ENCODE results near the gene PLA2G5.
"Not testable (repeated sequence)": the region's sequence is repeated elsewhere in the genome, so short reads cannot be mapped to it uniquely, and the experiment has no call there.

PLA2G5 gene

GRCh38 chr1:20123722-20124455 is 53.9 kb downstream of the PLA2G5 start:
- DNase-seq: no peak

GRCh38 chr1:20124456-20125057 is 54.6 kb downstream of the PLA2G5 start:
- peak; percentile 34 for DNase-seq

GRCh38 chr1:20125100-20125499 is 55.1 kb downstream of the PLA2G5 start:
- no peak for DNase-seq

- DNase-seq: no peak
These were observed 56.2 kb downstream of the PLA2G5 start for GRCh38 chr1:20126041-20126805.

GRCh38 chr1:20126806-20127440 is 56.9 kb downstream of the PLA2G5 start:
- DNase-seq: no peak

- DNase-seq: not testable (repeated sequence)
These were observed 60.5 kb downstream of the PLA2G5 start for GRCh38 chr1:20130518-20130917.

GRCh38 chr1:20134995-20135394 is 65.0 kb downstream of the PLA2G5 start:
- no peak for DNase-seq

GRCh38 chr1:20136249-20136648 is 66.3 kb downstream of the PLA2G5 start:
- DNase-seq: no peak

- no peak for DNase-seq
These were observed 67.1 kb downstream of the PLA2G5 start for GRCh38 chr1:20137055-20137454.

- no peak for DNase-seq
These were observed 67.6 kb downstream of the PLA2G5 start for GRCh38 chr1:20137604-20138003.

- DNase-seq: no peak
These were observed 68.4 kb downstream of the PLA2G5 start for GRCh38 chr1:20138346-20138745.

GRCh38 chr1:20138961-20139550 is 69.1 kb downstream of the PLA2G5 start, which contains the start of gene PLA2G2F:
Gene PLA2G2F, plus strand, starts transcription at chr1:20139323. Its CDS starts 105 bp downstream, at chr1:20139428.
- DNase-seq: no peak

- no peak for DNase-seq
These were observed 70.0 kb downstream of the PLA2G5 start for GRCh38 chr1:20139776-20140612.

GRCh38 chr1:20141001-20141400 is 71.0 kb downstream of the PLA2G5 start:
- no peak for DNase-seq

GRCh38 chr1:20141466-20141865 is 71.5 kb downstream of the PLA2G5 start:
- DNase-seq: no peak

Measured in RPMI8226 (cell line).